ENCODE data around the gene TTLL3.

GRCh38 chr3:9817436-9817835, 7.4 kb downstream of the TTLL3 start:
- no peak for TF ChIP-seq CTCF (IDR thresholded peaks at IDR 0.05)
- TF ChIP-seq POLR2AphosphoS5 (IDR thresholded peaks at IDR 0.05): no peak
